Esophagus muscularis mucosa (tissue), 4 donors: Measurements from ENCODE around the gene GPR152. TPM values are rescaled to one million over a fixed set of nuclear protein-coding genes. Genes with fewer than 3 reads are reported as not detected.
"Not testable (repeated sequence)": the region's sequence is repeated elsewhere in the genome, so short reads cannot be mapped to it uniquely, and the experiment has no call there.

Experiments
- DNase-seq: peaks from one replicate; pipeline ENCODE4 v3.0.0-alpha.2; 2017; ENCODE audit errors: extremely low spot score
- H3K27ac ChIP-seq, 4 donors: fragments of 200-600 bp; sonication (generic); replicated peaks in 1 of 4; 1 replicate in 3 of 4; 2 replicates in 1 of 4; pipeline ENCODE4 v1.5.1; 2016 to 2019; ENCODE audit warnings: mild to moderate bottlenecking in 1 of 4
- H3K27me3 ChIP-seq, 4 donors: fragments of 200-600 bp; sonication (generic); one replicate each; pipeline versions ENCODE4 v1.5.1 to v1.6.0; 2016 to 2019
- H3K36me3 ChIP-seq, 4 donors: fragments of 200-600 bp; sonication (generic); one replicate each; pipeline ENCODE4 v1.5.1; 2016 to 2019
- H3K4me1 ChIP-seq, 4 donors: fragments of 200-600 bp; sonication (generic); one replicate each; pipeline ENCODE4 v1.5.1; 2016 to 2019
- H3K4me3 ChIP-seq, 4 donors: fragments of 200-600 bp; sonication (generic); 1 replicate in 2 of 4; 2 replicates in 2 of 4; pipeline ENCODE4 v1.5.1; 2016 to 2019; ENCODE audit warnings: mild to moderate bottlenecking in 4 of 4, moderate library complexity in 1 of 4
- H3K9me3 ChIP-seq, 4 donors: fragments of 200-600 bp; sonication (generic); 1 replicate in 3 of 4; 2 replicates in 1 of 4; pipeline ENCODE4 v1.5.1; 2016 to 2019
- EP300 ChIP-seq: sonication (generic); formaldehyde crosslinking; IDR thresholded peaks from one replicate; pipeline ENCODE4 v1.6.1; 2017; ENCODE audit warnings: antibody characterized with exemption
- POLR2A ChIP-seq: fragments of 450-650 bp; IDR thresholded peaks from one replicate; pipeline ENCODE4 v1.6.1; 2017; ENCODE audit warnings: antibody characterized with exemption, moderate library complexity, mild to moderate bottlenecking, low read depth
- POLR2AphosphoS5 ChIP-seq, 2 donors: sonication (generic); formaldehyde crosslinking; IDR thresholded peaks; one replicate each; pipeline ENCODE4 v1.6.1; 2017; ENCODE audit warnings: antibody characterized with exemption in 2 of 2
- WGBS: methylation state at CpG from one replicate; pipeline ENCODE4 v1.1.5; 2018; 5-methylcytosine and 5-hydroxymethylcytosine counted together
- intact Hi-C: fragments of 100-400 bp; cut with DNase I; formaldehyde crosslinking; loops from one replicate; pipeline ENCODE4 v1.15.1; 2023
- total RNA-seq, 4 donors: library from RNA; depleted of rRNA; stranded (reverse); fragments of >200 nt; gene quantifications; one replicate each; pipeline versions ENCODE4 v1.1.0 to v1.2.1, GENCODE V29; 2016
- TF ChIP-seq, protein P1 (sequence below), 3 experiments: fragments of 200-600 bp in 2 of 3; fragments of 450-650 bp in 1 of 3; sonication (generic) in 2 of 3; IDR thresholded peaks; one replicate each; pipeline ENCODE4 v1.5.1; 2017 to 2019; ENCODE audit warnings: antibody characterized with exemption in 3 of 3, mild to moderate bottlenecking in 2 of 3, moderate library complexity in 1 of 3

Gene GPR152
- total RNA-seq, 4 donors from 2014 or later: not detected

DNA sequence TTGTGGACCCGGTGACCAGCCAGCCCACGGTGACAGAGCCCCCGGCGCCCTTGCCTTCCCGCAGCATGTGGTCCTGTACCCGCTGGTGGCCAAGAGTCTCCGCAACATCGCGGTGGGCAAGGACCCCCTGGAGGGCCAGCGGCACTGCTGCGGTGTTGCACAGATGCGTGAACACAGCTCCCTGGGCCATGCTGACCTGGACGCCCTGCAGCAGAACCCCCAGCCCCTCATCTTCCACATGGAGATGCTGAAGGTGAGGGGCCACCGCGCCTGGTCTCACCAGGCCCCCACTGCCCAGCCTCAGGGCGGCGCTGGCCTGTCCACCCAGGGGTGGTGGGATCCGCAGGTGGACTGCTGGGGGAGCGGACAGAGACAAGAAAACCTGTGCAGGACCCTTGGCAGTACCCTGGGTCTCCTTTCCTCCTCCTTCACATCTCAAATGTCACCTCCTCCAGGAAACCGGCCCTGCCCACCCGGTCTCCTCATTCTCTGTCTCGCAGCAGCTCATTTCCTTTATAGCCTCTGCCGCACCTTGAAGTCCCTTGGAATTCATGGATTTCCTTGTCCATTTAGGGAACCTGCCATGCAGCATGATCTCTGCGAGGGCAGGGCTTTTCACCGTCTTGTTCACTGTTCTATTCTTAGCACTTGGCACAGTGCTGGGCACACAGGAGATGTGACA lies 36.8 kb upstream of the GPR152 start:
- Histone ChIP-seq H3K4me1 (peaks cover 6 to 37% (median 29%) of the 10 kb centered on the region in 4 donors), H3K4me3 (no peak overlapping the region), H3K27ac (no peak overlapping the region), H3K9me3 (no peaks in the 10 kb centered on the region), H3K36me3 (peaks cover 22 to 85% (median 71%) of the 10 kb centered on the region in 4 donors), H3K27me3 (no peaks in the 10 kb centered on the region)
- intact Hi-C loops: no loop called here
- TF ChIP-seq EP300 (no peak), POLR2AphosphoS5 (IDR thresholded peaks at IDR 0.05) (no peak), POLR2A (no peak)
- TF ChIP-seq, protein P1, sequence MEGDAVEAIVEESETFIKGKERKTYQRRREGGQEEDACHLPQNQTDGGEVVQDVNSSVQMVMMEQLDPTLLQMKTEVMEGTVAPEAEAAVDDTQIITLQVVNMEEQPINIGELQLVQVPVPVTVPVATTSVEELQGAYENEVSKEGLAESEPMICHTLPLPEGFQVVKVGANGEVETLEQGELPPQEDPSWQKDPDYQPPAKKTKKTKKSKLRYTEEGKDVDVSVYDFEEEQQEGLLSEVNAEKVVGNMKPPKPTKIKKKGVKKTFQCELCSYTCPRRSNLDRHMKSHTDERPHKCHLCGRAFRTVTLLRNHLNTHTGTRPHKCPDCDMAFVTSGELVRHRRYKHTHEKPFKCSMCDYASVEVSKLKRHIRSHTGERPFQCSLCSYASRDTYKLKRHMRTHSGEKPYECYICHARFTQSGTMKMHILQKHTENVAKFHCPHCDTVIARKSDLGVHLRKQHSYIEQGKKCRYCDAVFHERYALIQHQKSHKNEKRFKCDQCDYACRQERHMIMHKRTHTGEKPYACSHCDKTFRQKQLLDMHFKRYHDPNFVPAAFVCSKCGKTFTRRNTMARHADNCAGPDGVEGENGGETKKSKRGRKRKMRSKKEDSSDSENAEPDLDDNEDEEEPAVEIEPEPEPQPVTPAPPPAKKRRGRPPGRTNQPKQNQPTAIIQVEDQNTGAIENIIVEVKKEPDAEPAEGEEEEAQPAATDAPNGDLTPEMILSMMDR (IDR thresholded peaks at IDR 0.05): no peak
- DNase-seq: no peak
- WGBS: 91% methylated on average over 25 of the region's 25 CpGs

DNA sequence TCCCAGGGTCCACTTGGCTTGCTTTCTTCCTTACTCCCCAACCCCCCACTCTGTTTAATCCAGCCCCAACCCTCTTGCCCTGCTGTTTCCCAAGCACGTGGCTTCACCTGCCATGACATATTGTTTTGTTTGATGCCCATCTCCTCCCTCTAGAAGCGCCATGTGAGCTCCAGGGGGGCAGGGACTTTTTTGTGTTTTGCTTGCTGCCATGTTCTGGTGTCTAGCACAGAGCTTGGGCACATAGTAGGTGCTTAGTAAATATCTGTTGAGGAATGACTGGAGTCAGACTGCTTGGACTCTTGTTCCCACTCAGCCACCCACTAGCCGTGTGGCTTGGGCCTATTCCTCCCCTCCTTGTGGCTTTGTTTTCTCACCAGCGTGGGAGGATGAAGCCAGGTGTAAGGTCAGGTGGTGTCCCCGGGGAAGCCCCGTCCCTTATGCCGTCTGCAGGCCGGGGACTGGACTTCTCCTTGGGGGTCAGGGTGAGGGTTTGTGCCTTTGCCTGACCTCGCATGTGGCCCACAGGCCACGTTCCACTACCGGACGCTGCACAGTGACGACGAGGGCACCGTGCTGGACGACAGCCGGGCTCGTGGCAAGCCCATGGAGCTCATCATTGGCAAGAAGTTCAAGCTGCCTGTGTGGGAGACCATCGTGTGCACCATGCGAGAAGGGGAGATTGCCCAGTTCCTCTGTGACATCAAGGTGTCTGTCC lies 34.1 kb upstream of the GPR152 start:
- Histone ChIP-seq H3K36me3 (peaks cover 16 to 59% (median 45%) of the 10 kb centered on the region in 4 donors), H3K27me3 (no peaks in the 10 kb centered on the region), H3K27ac (no peak overlapping the region), H3K4me1 (peaks cover 18 to 54% (median 46%) of the 10 kb centered on the region in 4 donors), H3K9me3 (no peaks in the 10 kb centered on the region), H3K4me3 (no peak overlapping the region)
- DNase-seq: no peak
- TF ChIP-seq EP300 (no peak), POLR2AphosphoS5 (IDR thresholded peaks at IDR 0.05) (no peak), POLR2A (no peak)
- TF ChIP-seq, protein P1 (IDR thresholded peaks at IDR 0.05): no peak
- 92% methylated on average over 16 of the region's 20 CpGs for WGBS
- intact Hi-C loops: no loop called here

DNA sequence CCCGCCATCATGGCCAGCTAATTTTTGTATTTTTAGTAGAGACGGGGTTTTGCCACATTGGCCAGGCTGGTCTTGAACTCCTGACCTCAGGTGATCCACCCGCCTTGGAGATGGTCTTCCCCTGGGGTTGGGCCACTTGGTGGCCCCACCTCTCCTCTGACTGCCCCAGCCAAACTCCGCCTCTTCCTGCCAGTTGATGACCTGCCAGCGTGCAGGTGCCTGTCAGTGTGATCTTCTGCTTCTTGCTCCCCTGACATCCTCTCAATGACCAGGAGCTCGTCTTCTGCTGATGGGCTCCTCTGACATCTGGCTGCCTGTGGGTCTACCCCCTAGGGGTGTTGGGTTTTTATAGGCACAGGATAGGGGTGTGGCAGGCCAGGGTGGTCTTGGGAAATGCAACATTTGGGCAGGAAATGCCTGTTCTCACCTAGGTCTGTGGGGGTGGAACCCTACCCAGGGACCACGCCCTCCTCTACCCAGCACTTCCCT lies 33.4 kb upstream of the GPR152 start:
- Histone ChIP-seq H3K36me3 (peaks cover 16 to 52% (median 38%) of the 10 kb centered on the region in 4 donors), H3K4me1 (peaks cover 18 to 48% (median 41%) of the 10 kb centered on the region in 4 donors)
- H3K4me3 ChIP-seq, H3K27me3 ChIP-seq, H3K9me3 ChIP-seq, H3K27ac ChIP-seq, DNase-seq, intact Hi-C loops: not testable (repeated sequence)
- 84% methylated on average over 7 of the region's 7 CpGs for WGBS

DNA sequence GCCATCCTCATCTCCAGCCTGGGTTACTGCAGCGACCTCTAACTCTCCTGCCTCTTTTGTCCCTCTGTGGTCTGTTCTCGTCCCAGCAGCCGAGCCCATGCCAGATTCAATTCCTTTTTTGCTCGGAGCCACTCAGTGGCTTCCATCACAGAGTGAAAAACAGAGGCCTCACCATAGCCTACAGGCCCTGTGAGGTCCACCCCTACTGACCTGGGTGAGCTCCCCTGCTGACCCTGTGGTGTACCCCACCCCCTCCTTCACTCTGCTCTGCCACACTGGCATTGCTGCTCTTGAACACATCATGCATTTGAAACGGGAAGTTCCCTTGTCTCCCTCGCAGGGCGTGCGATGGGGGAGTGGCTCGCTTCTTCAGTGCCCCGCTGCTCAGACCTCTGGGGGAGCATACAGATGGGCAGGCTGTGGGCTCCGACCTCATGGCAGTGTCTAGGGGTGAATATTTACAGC lies 32.4 kb upstream of the GPR152 start:
- no peaks in the 10 kb centered on the region for H3K9me3 ChIP-seq
- H3K4me1 ChIP-seq: peaks cover 18 to 43% (median 38%) of the 10 kb centered on the region in 4 donors
- DNase-seq: no peak
- peaks cover 7 to 41% (median 28%) of the 10 kb centered on the region in 4 donors for H3K36me3 ChIP-seq
- H3K27me3 ChIP-seq: no peaks in the 10 kb centered on the region
- no peak overlapping the region for H3K4me3 ChIP-seq
- TF ChIP-seq EP300: no peak
- intact Hi-C loops: no loop called here
- WGBS: 73% methylated on average over 9 of the region's 11 CpGs
- no peak overlapping the region for H3K27ac ChIP-seq

- Histone ChIP-seq H3K4me1 (peaks cover 18 to 43% (median 38%) of the 10 kb centered on the region in 4 donors), H3K27ac (peak overlapping the region; percentile 80 to 87 (median 82)), H3K4me3 (peak overlapping the region; percentile 58 to 72 (median 62)), H3K9me3 (no peaks in the 10 kb centered on the region), H3K36me3 (peaks cover 7 to 33% (median 20%) of the 10 kb centered on the region in 4 donors), H3K27me3 (no peaks in the 10 kb centered on the region)
- no peak for TF ChIP-seq POLR2AphosphoS5 (IDR thresholded peaks at IDR 0.05)
- TF ChIP-seq, protein P1 (IDR thresholded peaks at IDR 0.05): no peak
- no peak for TF ChIP-seq POLR2A
- intact Hi-C loops: no loop called here
- no peak for DNase-seq
- whole genome bisulfite sequencing: 92% methylated on average over 16 of the region's 16 CpGs
Measured at GRCh38 chr11:67483831-67484665, 31.5 kb upstream of the GPR152 start.
